Testis (tissue), 2 donors: Measurements from ENCODE around the gene TENM4.

Experiments used
- CTCF ChIP-seq, 3 experiments: fragments of 450-650 bp in 2 of 3; fragments of 200-600 bp in 1 of 3; sonication (generic) in 1 of 3; IDR thresholded peaks; one replicate each; pipeline ENCODE4 v1.5.1; 2016 to 2019; ENCODE audit warnings: antibody characterized with exemption in 3 of 3, mild to moderate bottlenecking in 2 of 3, moderate library complexity in 1 of 3
- POLR2A ChIP-seq: fragments of 450-650 bp; IDR thresholded peaks from one replicate; pipeline ENCODE4 v1.6.1; 2017; ENCODE audit warnings: antibody characterized with exemption, mild to moderate bottlenecking, moderate library complexity

GRCh38 chr11:78698612-78699011 is 742.2 kb downstream of the TENM4 start:
- TF ChIP-seq CTCF (IDR thresholded peaks at IDR 0.05), result no peak
- no peak for TF ChIP-seq POLR2A
